Fibroblast of peridontal ligament (primary cell): ENCODE measurements around the gene ALG13.
"Not testable (repeated sequence)": the region's sequence is repeated elsewhere in the genome, so short reads cannot be mapped to it uniquely, and the experiment has no call there.

Experiments used
- DNase-seq: peaks from one replicate; pipeline ENCODE4 v3.0.0-alpha.2; 2010; ENCODE audit errors: extremely low read depth

Gene ALG13

DNA sequence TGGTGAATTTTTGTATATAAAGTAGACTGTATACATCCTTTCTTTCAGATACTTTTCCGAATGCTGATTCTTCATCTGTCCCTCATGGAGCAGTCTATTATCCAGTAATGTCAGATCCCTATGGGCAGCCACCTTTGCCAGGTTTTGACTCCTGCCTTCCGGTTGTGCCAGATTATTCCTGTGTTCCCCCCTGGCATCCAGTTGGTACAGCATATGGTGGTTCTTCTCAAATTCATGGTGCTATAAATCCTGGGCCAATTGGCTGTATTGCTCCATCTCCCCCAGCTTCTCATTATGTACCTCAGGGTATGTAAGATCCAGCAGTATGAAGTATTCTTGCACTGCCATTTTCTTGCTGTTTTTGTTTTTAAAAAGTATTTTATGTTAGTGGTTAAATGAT, 78.7 kb downstream of the ALG13 start:
- DNase-seq: no peak

DNA sequence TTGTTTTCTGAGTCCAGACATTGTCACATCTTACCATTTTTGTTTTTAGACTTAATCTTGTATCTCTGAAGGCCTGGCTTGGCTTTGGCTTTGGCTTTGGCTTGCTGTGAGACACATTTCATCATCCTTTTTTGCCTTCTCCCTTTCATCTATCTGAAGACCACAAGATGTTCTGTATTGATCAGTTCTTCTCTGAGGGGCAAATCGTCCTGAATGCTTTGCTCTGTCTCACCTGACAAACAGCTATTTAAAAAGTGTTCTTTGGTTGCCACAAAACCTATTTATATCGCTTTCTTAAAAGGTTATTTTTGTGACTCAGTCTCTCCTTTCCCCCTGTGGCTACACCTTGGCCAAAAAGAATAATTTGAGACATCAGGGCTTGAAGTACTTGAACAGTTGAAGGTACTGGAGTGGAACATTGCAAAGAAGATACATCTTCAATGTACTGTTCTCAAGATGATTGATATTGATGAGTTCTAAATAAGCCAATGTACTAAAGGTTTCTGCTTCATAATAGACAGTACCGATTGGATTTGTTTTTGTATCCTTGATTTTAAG, 80.7 kb downstream of the ALG13 start:
- DNase-seq: no peak

DNA sequence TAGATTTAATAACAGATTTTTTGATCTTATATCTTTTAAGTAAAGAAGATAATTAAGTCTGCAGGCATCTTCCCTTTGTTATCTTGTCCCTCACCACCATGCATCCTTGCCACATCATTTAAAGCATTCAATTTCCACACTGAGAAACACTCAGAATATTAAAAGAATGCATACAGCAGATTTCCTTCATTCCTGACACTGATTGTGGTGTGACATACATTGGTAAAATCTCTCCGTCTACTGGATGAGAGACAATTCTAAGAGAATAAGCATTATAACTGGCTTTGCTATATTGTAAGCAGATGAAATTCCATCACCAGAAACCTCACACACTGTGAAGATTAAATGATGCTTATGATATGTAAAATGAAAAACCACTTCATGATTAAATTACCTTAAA, 97.6 kb downstream of the ALG13 start:
- DNase-seq: no peak

DNA sequence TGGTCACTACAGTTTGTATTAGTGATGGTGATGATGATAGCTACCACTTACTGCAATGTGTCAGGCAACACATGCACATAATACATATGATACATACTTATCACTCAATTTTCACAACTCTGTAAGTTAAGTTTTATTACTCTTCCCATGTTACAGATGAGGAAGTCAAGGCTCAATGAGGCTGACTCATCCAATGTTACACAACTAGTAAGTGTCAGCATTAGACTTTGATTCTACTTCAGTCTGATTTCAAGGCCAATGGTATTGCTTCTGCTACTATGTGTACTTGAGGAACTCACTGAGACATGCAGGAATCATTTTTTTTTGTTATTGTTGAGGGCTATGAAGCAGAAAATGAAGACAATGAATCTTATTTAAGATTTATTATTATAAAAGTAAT, 98.6 kb downstream of the ALG13 start:
- no peak for DNase-seq

DNA sequence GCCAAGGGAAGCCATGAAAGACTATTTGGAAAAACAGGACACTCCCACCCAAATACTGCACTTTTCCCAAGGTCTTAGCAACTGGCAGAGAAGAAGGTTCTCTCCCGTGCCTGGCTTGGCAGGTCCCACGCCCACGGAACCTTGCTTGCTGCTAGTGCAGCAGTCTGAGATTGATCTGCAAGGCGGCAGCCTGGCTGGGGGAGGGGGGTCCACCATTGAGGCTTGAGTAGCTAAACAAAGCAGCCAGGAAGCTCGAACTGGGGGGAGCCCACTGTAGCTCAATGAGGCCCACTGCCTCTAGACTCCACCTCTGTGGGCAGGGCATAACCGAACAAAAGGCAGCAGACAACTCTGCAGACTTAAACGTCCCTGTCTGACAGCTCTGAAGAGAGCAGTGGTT, 103.7 kb downstream of the ALG13 start:
- DNase-seq: no peak

DNA sequence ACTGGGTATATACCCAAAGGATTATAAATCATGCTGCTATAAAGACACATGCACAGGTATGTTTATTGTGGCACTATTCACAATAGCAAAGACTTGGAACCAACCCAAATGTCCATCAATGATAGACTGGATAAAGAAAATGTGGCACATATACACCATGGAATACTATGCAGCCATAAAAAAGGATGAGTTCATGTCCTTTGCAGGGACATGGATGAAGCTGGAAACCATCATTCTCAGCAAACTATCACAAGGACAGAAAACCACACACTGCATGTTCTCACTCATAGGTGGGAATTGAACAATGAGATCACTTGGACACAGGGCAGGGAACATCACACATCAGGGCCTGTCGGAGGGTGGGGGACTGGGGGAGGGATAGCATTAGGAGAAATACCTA, 109.1 kb downstream of the ALG13 start:
- DNase-seq: not testable (repeated sequence)
